ENCODE results near the gene KIAA1549. TPM values are rescaled to one million over a fixed set of nuclear protein-coding genes. Genes with fewer than 3 reads are reported as not detected.

The KIAA1549 gene
- total and polyA plus RNA-seq, 10 of the 15 experiments (the other 5 are each of a cell fraction or from before 2014, with no cell fraction given), result 0.02 to 0.82 (median 0.22) TPM

DNA sequence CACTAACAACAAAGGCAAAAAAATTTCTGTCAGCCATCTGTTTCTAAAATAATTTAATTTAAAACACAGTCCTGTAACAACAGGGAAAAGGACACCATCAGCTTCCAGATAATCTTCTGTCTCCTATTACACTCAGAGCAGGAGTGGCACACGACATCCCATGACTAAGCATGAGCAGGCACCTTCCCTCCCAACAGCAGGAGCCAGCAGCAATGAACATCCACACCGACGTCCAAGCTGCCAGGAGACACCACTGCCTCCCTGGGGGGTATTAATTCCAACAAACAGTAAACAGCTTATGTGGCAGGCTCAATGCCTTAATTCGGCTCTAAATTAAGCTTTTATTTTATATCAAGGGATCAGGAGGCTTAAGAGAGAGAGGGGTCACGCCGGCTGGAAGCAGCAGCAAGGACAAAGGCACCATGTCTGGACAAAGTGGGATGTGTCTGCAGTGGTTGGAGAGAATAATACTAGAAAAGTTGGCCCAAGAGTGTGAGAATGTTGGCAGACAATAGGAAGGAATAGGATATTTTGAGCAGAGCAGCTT, 45.7 kb downstream of the KIAA1549 start:
- Histone ChIP-seq H3K4me3 (no peak overlapping the region), H3K9ac (ENCODE audit: control insufficient read depth, insufficient read depth, low read length) (no peak overlapping the region), H3K27ac (ENCODE audit: control insufficient read depth, insufficient read depth) (no peak overlapping the region), H4K20me1 (ENCODE audit: control insufficient read depth, insufficient read depth) (no peaks in the 10 kb centered on the region), H3K4me1 (ENCODE audit: control insufficient read depth, insufficient read depth, low read length) (no peaks in the 10 kb centered on the region), H3K79me2 (ENCODE audit: control insufficient read depth, insufficient read depth, low read length) (no peaks in the 10 kb centered on the region), H3K27me3 (replicated peaks in 1 of 2; ENCODE audit: control insufficient read depth in 2 of 2, insufficient read depth in 2 of 2, low read length in 1 of 2) (peaks cover 0 to 2% of the 10 kb centered on the region in 2 experiments; a peak in 1 of 4 replicates), H2AFZ (ENCODE audit: control insufficient read depth, low read depth, low read length) (no peak overlapping the region), H3K4me2 (ENCODE audit: control insufficient read depth, insufficient read depth) (no peak overlapping the region), H3K36me3 (ENCODE audit: control insufficient read depth in 2 of 2, insufficient read depth in 2 of 2, low read length in 1 of 2) (no peaks in the 10 kb centered on the region), H3K9me3 (replicated peaks; ENCODE audit: control insufficient read depth, insufficient read depth, low read length) (no peaks in the 10 kb centered on the region)
- TF ChIP-seq KAT2A (conservative IDR thresholded peaks at IDR 0.05; ENCODE audit: control insufficient read depth, low read depth, low read length) (no peak), POLR2AphosphoS2 (IDR thresholded peaks at IDR 0.05; ENCODE audit: low read depth, low read length) (no peak), NR2C2 (IDR thresholded peaks at IDR 0.05; ENCODE audit: borderline replicate concordance, control insufficient read depth, insufficient read length, low read depth) (no peak), POLR2A (IDR thresholded peaks at IDR 0.05; ENCODE audit: low read depth, low read length) (no peak), SUZ12 (IDR thresholded peaks at IDR 0.05; ENCODE audit: unreplicated experiment) (no peak), RCOR1 (conservative IDR thresholded peaks at IDR 0.05; ENCODE audit: low read depth, low read length) (no peak), HCFC1 (IDR thresholded peaks at IDR 0.05; ENCODE audit: low read length) (no peak), NFYA (IDR thresholded peaks at IDR 0.05; ENCODE audit: borderline replicate concordance, low read depth, low read length) (no peak), IRF4 (IDR thresholded peaks at IDR 0.05; ENCODE audit: low read depth, low read length) (no peak), NR2F1 (conservative IDR thresholded peaks at IDR 0.05) (no peak), PAX5 (IDR thresholded peaks at IDR 0.05; ENCODE audit: borderline replicate concordance, low read depth, low read length) (no peak)
- TF ChIP-seq, protein P1, sequence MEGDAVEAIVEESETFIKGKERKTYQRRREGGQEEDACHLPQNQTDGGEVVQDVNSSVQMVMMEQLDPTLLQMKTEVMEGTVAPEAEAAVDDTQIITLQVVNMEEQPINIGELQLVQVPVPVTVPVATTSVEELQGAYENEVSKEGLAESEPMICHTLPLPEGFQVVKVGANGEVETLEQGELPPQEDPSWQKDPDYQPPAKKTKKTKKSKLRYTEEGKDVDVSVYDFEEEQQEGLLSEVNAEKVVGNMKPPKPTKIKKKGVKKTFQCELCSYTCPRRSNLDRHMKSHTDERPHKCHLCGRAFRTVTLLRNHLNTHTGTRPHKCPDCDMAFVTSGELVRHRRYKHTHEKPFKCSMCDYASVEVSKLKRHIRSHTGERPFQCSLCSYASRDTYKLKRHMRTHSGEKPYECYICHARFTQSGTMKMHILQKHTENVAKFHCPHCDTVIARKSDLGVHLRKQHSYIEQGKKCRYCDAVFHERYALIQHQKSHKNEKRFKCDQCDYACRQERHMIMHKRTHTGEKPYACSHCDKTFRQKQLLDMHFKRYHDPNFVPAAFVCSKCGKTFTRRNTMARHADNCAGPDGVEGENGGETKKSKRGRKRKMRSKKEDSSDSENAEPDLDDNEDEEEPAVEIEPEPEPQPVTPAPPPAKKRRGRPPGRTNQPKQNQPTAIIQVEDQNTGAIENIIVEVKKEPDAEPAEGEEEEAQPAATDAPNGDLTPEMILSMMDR (IDR thresholded peaks at IDR 0.05 in 2 of 3, conservative IDR thresholded peaks at IDR 0.05 in 1 of 3; ENCODE audit: control insufficient read depth in 2 of 3, extremely low read depth in 1 of 3, insufficient read depth in 1 of 3, low read depth in 3 of 3, low read length in 3 of 3), result no peak
- TF ChIP-seq, protein P2, sequence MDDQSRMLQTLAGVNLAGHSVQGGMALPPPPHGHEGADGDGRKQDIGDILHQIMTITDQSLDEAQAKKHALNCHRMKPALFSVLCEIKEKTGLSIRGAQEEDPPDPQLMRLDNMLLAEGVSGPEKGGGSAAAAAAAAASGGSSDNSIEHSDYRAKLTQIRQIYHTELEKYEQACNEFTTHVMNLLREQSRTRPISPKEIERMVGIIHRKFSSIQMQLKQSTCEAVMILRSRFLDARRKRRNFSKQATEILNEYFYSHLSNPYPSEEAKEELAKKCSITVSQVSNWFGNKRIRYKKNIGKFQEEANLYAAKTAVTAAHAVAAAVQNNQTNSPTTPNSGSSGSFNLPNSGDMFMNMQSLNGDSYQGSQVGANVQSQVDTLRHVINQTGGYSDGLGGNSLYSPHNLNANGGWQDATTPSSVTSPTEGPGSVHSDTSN (IDR thresholded peaks at IDR 0.05; ENCODE audit: insufficient replicate concordance, low read depth, low read length), result no peak
- ChIA-PET SMC1A (ENCODE audit: uncharacterized antibody, unreplicated experiment) (no interaction called here), RAD21 (ENCODE audit: unreplicated experiment) (no interaction called here), POLR2A (no interaction called here), CTCF (interaction anchor here (1.0 kb wide), 1 partner anchor 45 kb away, joined by 3 read pairs; no protein-coding TSS in a partner anchor)
- intact Hi-C loops (cut with micrococcal nuclease; ENCODE audit: unreplicated experiment), result no loop called here
- BruUV-seq (replicated peaks), result no TSS peak
- no peak for FAIRE-seq
- WGBS (ENCODE audit: insufficient coverage, insufficient replicate concordance, low lambda C conversion rate, missing lambda C conversion rate), result 41% methylated on average over 6 of the region's 6 CpGs
- ATAC-seq, result no peak
- DNase-seq (ENCODE audit: low read depth, low spot score), result no peak
- in situ Hi-C loops (cut with MboI), result no loop called here
